NCI-H345 treated with DMSO at 0.1 percent for 48 hours (cell line): ENCODE results near the gene ESRRA.
A peak's percentile ranks its signal among the peaks of the same experiment; 100 is the strongest.

Experiments used
- DNase-seq: peaks from one replicate; lab custom pipeline; 2025; ENCODE audit not compliant: unreplicated experiment; lab: John Stamatoyannopoulos, UW

The ESRRA gene

GRCh38 chr11:64275031-64275800, 30.1 kb upstream of the ESRRA start:
- no peak for DNase-seq

- DNase-seq: no peak
Measured at GRCh38 chr11:64275841-64276240, 29.5 kb upstream of the ESRRA start.

GRCh38 chr11:64276653-64277431, 28.5 kb upstream of the ESRRA start:
- no peak for DNase-seq

- DNase-seq: no peak
Measured at GRCh38 chr11:64278576-64279190, 26.6 kb upstream of the ESRRA start.

GRCh38 chr11:64281957-64282770, 23.2 kb upstream of the ESRRA start:
- no peak for DNase-seq

GRCh38 chr11:64283092-64283491, 22.2 kb upstream of the ESRRA start:
- DNase-seq: no peak

GRCh38 chr11:64284048-64284961, 21.0 kb upstream of the ESRRA start, which contains the start of gene BAD:
BAD (minus strand) TSS chr11:64284665; CDS start chr11:64284368, 297 bp downstream.
- DNase-seq: peak; percentile 80

GRCh38 chr11:64284962-64285884, 20.1 kb upstream of the ESRRA start, which contains the start of gene GPR137:
GPR137 (plus strand) TSS chr11:64285848; CDS start chr11:64286525, 677 bp downstream.
- peak; percentile 71 for DNase-seq

- peak; percentile 65 for DNase-seq
Measured at GRCh38 chr11:64285885-64286800, 19.2 kb upstream of the ESRRA start.

GRCh38 chr11:64286801-64287159, 18.5 kb upstream of the ESRRA start:
- no peak for DNase-seq

GRCh38 chr11:64287676-64288352, 17.5 kb upstream of the ESRRA start:
- DNase-seq: no peak

- no peak for DNase-seq
Measured at GRCh38 chr11:64288353-64288750, 17.0 kb upstream of the ESRRA start.

- no peak for DNase-seq
Measured at GRCh38 chr11:64289002-64289564, 16.2 kb upstream of the ESRRA start.

GRCh38 chr11:64290352-64291261, 14.7 kb upstream of the ESRRA start:
- DNase-seq: no peak

- DNase-seq: no peak
Measured at GRCh38 chr11:64291262-64291751, 14.0 kb upstream of the ESRRA start, which contains the start of gene KCNK4. KCNK4 (plus strand) TSS chr11:64291302; CDS start chr11:64293019, 1,717 bp downstream.
